CD4-positive, alpha-beta T cell (primary cell): Measurements from ENCODE around the gene MED22. TPM values are rescaled to one million over a fixed set of nuclear protein-coding genes. Genes with fewer than 3 reads are reported as not detected.

Experiments
- ATAC-seq: fragments of 200-7000 bp; cut with Tn5 transposase; one replicate; pipeline ENCODE4 v1.10.0; 2022; ENCODE audit warnings: mild to moderate bottlenecking; ENCODE audit not compliant: poor library complexity
- CTCF ChIA-PET: fragments of 350-600 bp; sonication (Branson Sonifier 250); formaldehyde crosslinking; loops from one replicate; lab custom pipeline; 2021; ENCODE audit warnings: antibody characterized with exemption, inconsistent platforms; lab: Charles Lee
- POLR2A ChIA-PET: fragments of 350-600 bp; sonication (Branson Sonifier 250); formaldehyde crosslinking; loops from one replicate; lab custom pipeline; 2021; ENCODE audit warnings: antibody characterized with exemption, inconsistent platforms; lab: Charles Lee
- DNase-seq, 14 experiments: peaks; one replicate each; pipeline ENCODE4 v3.0.0-alpha.2; 2013 to 2020; ENCODE audit warnings: mixed read lengths in 2 of 14
- H3K27ac ChIP-seq, 2 donors: one replicate each; pipeline versions ENCODE4 v1.5.1 to v1.7.0; 2013; ENCODE audit warnings: low read length in 2 of 2, low read depth in 1 of 2, mild to moderate bottlenecking in 1 of 2
- H3K27me3 ChIP-seq, 2 experiments: 1 replicate in 1 of 2; 2 replicates in 1 of 2; pipeline versions ENCODE4 v1.6.1 to v1.7.0; 2013; ENCODE audit warnings: low read length in 2 of 2, control low read depth in 1 of 2, mild to moderate bottlenecking in 1 of 2, moderate library complexity in 1 of 2; ENCODE audit not compliant: insufficient read depth in 2 of 2, control insufficient read depth in 1 of 2
- H3K36me3 ChIP-seq: one replicate; pipeline ENCODE4 v1.6.1; 2013; ENCODE audit warnings: low read length, control low read depth; ENCODE audit not compliant: insufficient read depth
- H3K4me1 ChIP-seq: one replicate; pipeline ENCODE4 v1.6.1; 2013; ENCODE audit warnings: low read length, control low read depth; ENCODE audit not compliant: insufficient read depth
- H3K4me3 ChIP-seq: one replicate; pipeline ENCODE4 v1.5.1; 2013; ENCODE audit warnings: mild to moderate bottlenecking, low read length, moderate library complexity
- H3K9me3 ChIP-seq, 2 experiments: 1 replicate in 1 of 2; 2 replicates in 1 of 2; pipeline versions ENCODE4 v1.6.1 to v1.7.0; 2013; ENCODE audit warnings: low read length in 2 of 2, mild to moderate bottlenecking in 2 of 2, control low read depth in 1 of 2, moderate library complexity in 1 of 2; ENCODE audit not compliant: control insufficient read depth in 1 of 2, insufficient read depth in 1 of 2
- H3K27ac Mint-ChIP-seq: one replicate; pipeline ENCODE4 v1.8.0; 2020; ENCODE audit warnings: mixed read lengths
- H3K27me3 Mint-ChIP-seq: one replicate; pipeline ENCODE4 v1.8.0; 2021; ENCODE audit warnings: mixed read lengths
- H3K36me3 Mint-ChIP-seq: one replicate; pipeline ENCODE4 v1.8.0; 2021; ENCODE audit warnings: low read depth, mixed read lengths
- H3K4me1 Mint-ChIP-seq: one replicate; pipeline ENCODE4 v1.8.0; 2021; ENCODE audit warnings: low read depth, mixed read lengths
- H3K4me3 Mint-ChIP-seq: one replicate; pipeline ENCODE4 v1.8.0; 2020; ENCODE audit warnings: mild to moderate bottlenecking, mixed read lengths
- H3K9me3 Mint-ChIP-seq: one replicate; pipeline ENCODE4 v1.8.0; 2020; ENCODE audit warnings: mixed read lengths
- intact Hi-C, 2 experiments: fragments of 100-400 bp; cut with DNase I in 1 of 2; cut with micrococcal nuclease in 1 of 2; formaldehyde crosslinking; loops; one replicate each; pipeline versions ENCODE4 v1.15.1 to v1.9.0; 2023 to 2025; cut with DNase I, micrococcal nuclease
- total RNA-seq, 174 experiments: library from RNA in 2 of 174; stranded (reverse) in 2 of 174; gene quantifications; one replicate each; pipeline ENCODE4 v1.2.3 and lab custom pipeline; 2021 to 2026
- TF ChIP-seq, protein P1 (sequence below): fragments of 200-600 bp; IDR thresholded peaks from one replicate; pipeline ENCODE4 v1.8.0; 2022; ENCODE audit warnings: antibody characterized with exemption, mild to moderate bottlenecking

MED22 gene
- total RNA-seq, 2 experiments from 2014 or later = 15.7 to 18.0 TPM

DNA sequence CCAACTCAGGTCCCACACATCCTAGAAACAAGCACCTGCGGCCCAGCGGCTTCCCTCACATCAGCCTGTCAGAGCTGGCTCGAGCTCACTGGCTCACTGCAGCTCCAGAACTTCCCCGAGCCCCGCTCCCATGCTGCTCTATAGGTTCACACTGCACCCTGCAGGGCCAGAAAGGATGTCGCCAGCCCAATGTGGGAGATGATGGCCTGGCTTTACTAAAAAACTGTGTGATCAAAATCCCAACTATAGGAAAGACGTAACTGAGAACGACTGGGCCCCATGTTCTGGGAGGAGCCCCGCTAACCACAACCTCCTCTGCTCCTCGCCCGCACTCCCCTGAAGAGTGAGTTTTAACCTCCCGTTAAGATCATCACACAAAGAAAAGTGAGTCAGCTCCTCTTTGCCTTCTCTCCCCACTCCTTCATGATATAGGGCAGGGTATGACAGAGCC, 23.4 kb upstream of the MED22 start:
- H3K4me3 Mint-ChIP-seq = peak overlapping the region; percentile 72
- peak overlapping the region; percentile 94 for H3K27ac Mint-ChIP-seq
- Histone ChIP-seq H3K4me1 (peaks cover 91% of the 10 kb centered on the region), H3K4me3 (peak overlapping the region; percentile 40), H3K36me3 (peaks cover 43% of the 10 kb centered on the region), H3K9me3 (no peaks in the 10 kb centered on the region), H3K27me3 (no peaks in the 10 kb centered on the region), H3K27ac (peak overlapping the region; percentile 79 to 88)
- TF ChIP-seq, protein P1, sequence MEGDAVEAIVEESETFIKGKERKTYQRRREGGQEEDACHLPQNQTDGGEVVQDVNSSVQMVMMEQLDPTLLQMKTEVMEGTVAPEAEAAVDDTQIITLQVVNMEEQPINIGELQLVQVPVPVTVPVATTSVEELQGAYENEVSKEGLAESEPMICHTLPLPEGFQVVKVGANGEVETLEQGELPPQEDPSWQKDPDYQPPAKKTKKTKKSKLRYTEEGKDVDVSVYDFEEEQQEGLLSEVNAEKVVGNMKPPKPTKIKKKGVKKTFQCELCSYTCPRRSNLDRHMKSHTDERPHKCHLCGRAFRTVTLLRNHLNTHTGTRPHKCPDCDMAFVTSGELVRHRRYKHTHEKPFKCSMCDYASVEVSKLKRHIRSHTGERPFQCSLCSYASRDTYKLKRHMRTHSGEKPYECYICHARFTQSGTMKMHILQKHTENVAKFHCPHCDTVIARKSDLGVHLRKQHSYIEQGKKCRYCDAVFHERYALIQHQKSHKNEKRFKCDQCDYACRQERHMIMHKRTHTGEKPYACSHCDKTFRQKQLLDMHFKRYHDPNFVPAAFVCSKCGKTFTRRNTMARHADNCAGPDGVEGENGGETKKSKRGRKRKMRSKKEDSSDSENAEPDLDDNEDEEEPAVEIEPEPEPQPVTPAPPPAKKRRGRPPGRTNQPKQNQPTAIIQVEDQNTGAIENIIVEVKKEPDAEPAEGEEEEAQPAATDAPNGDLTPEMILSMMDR = peak; percentile 36
- ChIA-PET POLR2A (interaction anchor here (0.6 to 8.7 kb wide), 14 partner anchors 9 to 237 kb away, joined by 3 to 109 read pairs (median 4); partner anchors contain the start of genes MED22, RPL7A, SLC2A6 and SURF1), CTCF (interaction anchor here (1.0 to 1.8 kb wide), 8 partner anchors 12 to 341 kb away, joined by 3 to 19 read pairs (median 7); partner anchors contain the start of genes GTF3C5, MED22, RPL7A and SURF1)
- H3K27me3 Mint-ChIP-seq = no peaks in the 10 kb centered on the region
- peaks cover 53% of the 10 kb centered on the region for H3K36me3 Mint-ChIP-seq
- no peaks in the 10 kb centered on the region for H3K9me3 Mint-ChIP-seq
- ATAC-seq = peak; percentile 61
- peaks cover 64% of the 10 kb centered on the region for H3K4me1 Mint-ChIP-seq
- DNase-seq = peak; percentile 50 to 87 (median 62)
- intact Hi-C loops = loop anchor here (1.0 to 2.0 kb wide), 4 partner anchors 14 to 184 kb away; partner anchors contain the start of genes SURF1 (in 2 of the 2), SURF2 (in 2 of the 2), MED22 (in 1 of the 2) and RPL7A (in 1 of the 2)

DNA sequence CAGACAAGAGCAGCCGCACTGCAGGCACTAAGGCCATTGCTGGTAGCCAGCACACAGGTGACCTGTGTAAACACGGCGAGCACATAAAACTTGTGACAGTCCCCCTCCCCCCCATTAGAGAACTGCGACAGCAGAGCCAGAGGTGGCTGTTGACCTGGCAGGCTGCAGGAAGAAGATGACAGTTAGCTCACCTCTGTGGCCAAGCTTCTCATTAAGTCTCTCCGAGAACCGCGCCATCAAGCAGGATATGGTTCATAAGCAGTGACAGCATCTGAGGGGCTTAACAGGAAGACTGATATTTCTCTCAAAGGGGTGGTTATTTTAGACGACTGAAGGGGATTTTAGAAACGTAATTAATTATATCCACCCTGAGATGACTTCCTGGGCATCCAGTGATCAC, 22.8 kb upstream of the MED22 start:
- Mint-ChIP-seq H3K27ac (peak overlapping the region; percentile 94), H3K4me3 (peak overlapping the region; percentile 72), H3K27me3 (no peaks in the 10 kb centered on the region), H3K4me1 (peaks cover 70% of the 10 kb centered on the region), H3K9me3 (no peaks in the 10 kb centered on the region), H3K36me3 (peaks cover 59% of the 10 kb centered on the region)
- H3K36me3 ChIP-seq = peaks cover 49% of the 10 kb centered on the region
- H3K4me1 ChIP-seq = peaks cover 89% of the 10 kb centered on the region
- H3K27ac ChIP-seq = peak overlapping the region; percentile 79 to 88
- no peaks in the 10 kb centered on the region for H3K9me3 ChIP-seq
- CTCF ChIA-PET = interaction anchor here (1.0 to 1.8 kb wide), 8 partner anchors 11 to 340 kb away, joined by 3 to 19 read pairs (median 7); partner anchors contain the start of genes GTF3C5, MED22, RPL7A and SURF1
- no peaks in the 10 kb centered on the region for H3K27me3 ChIP-seq
- intact Hi-C loops = loop anchor here (1.0 to 2.0 kb wide), 4 partner anchors 14 to 184 kb away; partner anchors contain the start of genes SURF1 (in 2 of the 2), SURF2 (in 2 of the 2), MED22 (in 1 of the 2) and RPL7A (in 1 of the 2)
- TF ChIP-seq, protein P1 = no peak
- ATAC-seq (peak; percentile 48), DNase-seq (peak in 10 of 14 experiments; percentile 24 to 88 (median 50))
- POLR2A ChIA-PET = interaction anchor here (0.6 to 8.7 kb wide), 12 partner anchors 8 to 237 kb away, joined by 3 to 109 read pairs (median 4); partner anchors contain the start of genes MED22, RPL7A, SLC2A6 and SURF1
- H3K4me3 ChIP-seq = peak overlapping the region; percentile 40

GRCh38 chr9:133369933-133370332, 22.0 kb upstream of the MED22 start:
- Mint-ChIP-seq H3K27ac (peak overlapping the region; percentile 94), H3K36me3 (peaks cover 64% of the 10 kb centered on the region), H3K27me3 (no peaks in the 10 kb centered on the region), H3K4me3 (peak overlapping the region; percentile 72), H3K4me1 (peaks cover 70% of the 10 kb centered on the region), H3K9me3 (no peaks in the 10 kb centered on the region)
- POLR2A ChIA-PET = interaction anchor here (3.4 to 8.7 kb wide), 2 partner anchors 12 to 21 kb away, joined by 31 to 109 read pairs; partner anchors contain the start of genes MED22, RPL7A, SURF1 and SURF2
- intact Hi-C loops = loop anchor here (2.0 kb wide), 3 partner anchors 13 to 183 kb away; partner anchors contain the start of genes SURF1 (in 2 of the 2), SURF2 (in 2 of the 2) and SURF6 (in 1 of the 2)
- H3K27ac ChIP-seq = peak overlapping the region; percentile 79 to 88
- TF ChIP-seq, protein P1 = no peak
- no peaks in the 10 kb centered on the region for H3K27me3 ChIP-seq
- ATAC-seq = no peak
- DNase-seq = peak in 1 of 14 experiments; percentile 26
- peaks cover 57% of the 10 kb centered on the region for H3K36me3 ChIP-seq
- H3K4me3 ChIP-seq = peak overlapping the region; percentile 40
- no peaks in the 10 kb centered on the region for H3K9me3 ChIP-seq
- CTCF ChIA-PET = interaction anchor here (0.9 kb wide), 1 partner anchor 14 kb away, joined by 3 read pairs; the partner anchor contains the start of genes SURF1 and SURF2
- peaks cover 86% of the 10 kb centered on the region for H3K4me1 ChIP-seq
